Gastrocnemius medialis (tissue), 4 donors: ENCODE results near the gene MTA2. TPM values are rescaled to one million over a fixed set of nuclear protein-coding genes. Genes with fewer than 3 reads are reported as not detected.

Experiments used
- ATAC-seq, 2 donors: fragments of 150-250 bp; one replicate each; pipeline ENCODE4 v1.9.1; 2016
- DNase-seq, 2 donors: peaks; one replicate each; pipeline ENCODE4 v3.0.0-alpha.2; 2019
- H3K27ac ChIP-seq, 4 donors: fragments of 200-600 bp; sonication (generic); 1 replicate in 1 of 4; 2 replicates in 3 of 4; pipeline ENCODE4 v1.5.1; 2016 to 2018; ENCODE audit warnings: mild to moderate bottlenecking in 2 of 4, moderate library complexity in 1 of 4
- H3K27me3 ChIP-seq, 3 donors: fragments of 200-600 bp; sonication (generic) in 2 of 3; 1 replicate in 1 of 3; 2 replicates in 2 of 3; pipeline versions ENCODE4 v1.5.1 to v1.6.0; 2016 to 2019; ENCODE audit warnings: mild to moderate bottlenecking in 1 of 3, moderate library complexity in 1 of 3
- H3K36me3 ChIP-seq, 2 donors: fragments of 200-600 bp; sonication (generic) in 1 of 2; one replicate each; pipeline ENCODE4 v1.5.1; 2017 to 2018
- H3K4me1 ChIP-seq, 2 donors: fragments of 200-600 bp; sonication (generic) in 1 of 2; one replicate each; pipeline ENCODE4 v1.5.1; 2016 to 2017; ENCODE audit warnings: mild to moderate bottlenecking in 2 of 2
- H3K4me3 ChIP-seq, 4 donors: fragments of 200-600 bp; sonication (generic) in 3 of 4; 1 replicate in 1 of 4; 2 replicates in 3 of 4; pipeline ENCODE4 v1.5.1; 2016 to 2019; ENCODE audit warnings: mild to moderate bottlenecking in 2 of 4
- H3K9me3 ChIP-seq, 3 donors: fragments of 200-600 bp; sonication (generic) in 2 of 3; 1 replicate in 1 of 3; 2 replicates in 2 of 3; pipeline ENCODE4 v1.5.1; 2016 to 2019
- CTCF ChIP-seq, 5 experiments: fragments of 450-650 bp in 3 of 5; fragments of 200-600 bp in 2 of 5; sonication (generic) in 2 of 5; IDR thresholded peaks in 4 of 5; conservative IDR thresholded peaks in 1 of 5; 1 replicate in 4 of 5; 2 replicates in 1 of 5; pipeline ENCODE4 v1.5.1; 2016 to 2019; ENCODE audit warnings: antibody characterized with exemption in 5 of 5, mild to moderate bottlenecking in 3 of 5, moderate library complexity in 3 of 5
- POLR2A ChIP-seq, 2 donors: fragments of 450-650 bp; IDR thresholded peaks; one replicate each; pipeline ENCODE4 v1.6.1; 2017; ENCODE audit warnings: antibody characterized with exemption in 2 of 2, mild to moderate bottlenecking in 2 of 2, moderate library complexity in 2 of 2
- in situ Hi-C, 4 donors: fragments of 200-750 bp; cut with MboI; loops; one replicate each; pipeline versions ENCODE4 v1.15.0 to v1.8.0; 2017; ENCODE audit warnings: low sequenced_read_pairs in 4 of 4
- intact Hi-C: fragments of 100-400 bp; cut with DNase I; formaldehyde crosslinking; loops from one replicate; pipeline ENCODE4 v1.15.1; 2023; ENCODE audit warnings: low total_unique reads
- total RNA-seq, 4 donors: library from RNA; depleted of rRNA; stranded (reverse); fragments of >200 nt; gene quantifications; one replicate each; pipeline versions ENCODE4 v1.1.0 to v1.2.3, GENCODE V29; 2016

MTA2 gene
- total RNA-seq, 4 donors from 2014 or later: 28.0 to 47.1 (median 31.7) TPM

GRCh38 chr11:62578541-62578940 lies 23.1 kb downstream of the MTA2 start:
- Histone ChIP-seq H3K4me3 (no peak overlapping the region), H3K36me3 (peaks cover 0 to 33% of the 10 kb centered on the region in 2 donors), H3K27me3 (no peaks in the 10 kb centered on the region), H3K4me1 (peaks cover 23 to 32% of the 10 kb centered on the region in 2 donors), H3K27ac (peak overlapping the region; percentile 27 to 93 (median 90)), H3K9me3 (no peaks in the 10 kb centered on the region)
- no peak for ATAC-seq
- intact Hi-C loops: no loop called here
- no peak for DNase-seq
- no peak for TF ChIP-seq CTCF (IDR thresholded peaks at IDR 0.05 in 4 of 5, conservative IDR thresholded peaks at IDR 0.05 in 1 of 5)
- no peak for TF ChIP-seq POLR2A (IDR thresholded peaks at IDR 0.05)
- in situ Hi-C loops: no loop called here

- DNase-seq (no peak), ATAC-seq (peak in 1 of 2 donors; percentile 6)
- Histone ChIP-seq H3K9me3 (no peaks in the 10 kb centered on the region), H3K4me3 (no peak overlapping the region), H3K4me1 (peaks cover 29 to 39% of the 10 kb centered on the region in 2 donors), H3K27ac (peak overlapping the region; percentile 56 to 93 (median 90)), H3K27me3 (no peaks in the 10 kb centered on the region), H3K36me3 (peaks cover 0 to 32% of the 10 kb centered on the region in 2 donors)
- TF ChIP-seq POLR2A (IDR thresholded peaks at IDR 0.05): peak; percentile 18 to 36
- no peak for TF ChIP-seq CTCF (IDR thresholded peaks at IDR 0.05 in 4 of 5, conservative IDR thresholded peaks at IDR 0.05 in 1 of 5)
- intact Hi-C loops: no loop called here
- in situ Hi-C loops: no loop called here
Observed at GRCh38 chr11:62577046-62577714, 24.5 kb downstream of the MTA2 start.

- DNase-seq: no peak
Observed at GRCh38 chr11:62575837-62576236, 25.8 kb downstream of the MTA2 start.

GRCh38 chr11:62575156-62575555 lies 26.5 kb downstream of the MTA2 start:
- in situ Hi-C loops (no loop called here), intact Hi-C loops (no loop called here)
- H3K4me3 ChIP-seq: peak overlapping the region; percentile 57 to 87 (median 65)
- no peaks in the 10 kb centered on the region for H3K9me3 ChIP-seq
- H3K27ac ChIP-seq: peak overlapping the region; percentile 88 to 93 (median 90)
- TF ChIP-seq CTCF (IDR thresholded peaks at IDR 0.05 in 4 of 5, conservative IDR thresholded peaks at IDR 0.05 in 1 of 5) (no peak), POLR2A (IDR thresholded peaks at IDR 0.05) (no peak)
- peaks cover 41 to 51% of the 10 kb centered on the region in 2 donors for H3K4me1 ChIP-seq
- H3K36me3 ChIP-seq: peaks cover 0 to 45% of the 10 kb centered on the region in 2 donors
- no peak for ATAC-seq
- peak in 1 of 2 donors; percentile 53 for DNase-seq
- H3K27me3 ChIP-seq: no peaks in the 10 kb centered on the region

More at GRCh38 chr11:62575837-62576236, 25.8 kb downstream of the MTA2 start:
- Histone ChIP-seq H3K27ac (peak overlapping the region; percentile 56 to 93 (median 90)), H3K4me3 (peak overlapping the region in 2 of 4 donors; percentile 7 to 57), H3K9me3 (no peaks in the 10 kb centered on the region), H3K27me3 (no peaks in the 10 kb centered on the region), H3K4me1 (peaks cover 36 to 45% of the 10 kb centered on the region in 2 donors), H3K36me3 (peaks cover 0 to 41% of the 10 kb centered on the region in 2 donors)
- intact Hi-C loops: no loop called here
- no peak for TF ChIP-seq CTCF (IDR thresholded peaks at IDR 0.05 in 4 of 5, conservative IDR thresholded peaks at IDR 0.05 in 1 of 5)
- no peak for TF ChIP-seq POLR2A (IDR thresholded peaks at IDR 0.05)
- no peak for ATAC-seq
- in situ Hi-C loops: no loop called here
